Naive B cell (primary cell): Measurements from ENCODE around the gene SPATA12. TPM values are rescaled to one million over a fixed set of nuclear protein-coding genes. Genes with fewer than 3 reads are reported as not detected.

Experiments
- ATAC-seq, 2 donors: fragments of 150-1000 bp; cut with Tn5 transposase; 2 replicates each; pipeline ENCODE4 v1.10.0; 2021; ENCODE audit warnings: low read depth in 2 of 2, mild to moderate bottlenecking in 2 of 2, moderate library complexity in 2 of 2
- DNase-seq: peaks from one replicate; pipeline ENCODE4 v3.0.0; 2022
- H3K27ac Mint-ChIP-seq, 6 donors: one replicate each; pipeline ENCODE4 v1.8.0; 2020 to 2022; ENCODE audit warnings: mild to moderate bottlenecking in 6 of 6, mixed read lengths in 6 of 6, moderate library complexity in 5 of 6, inconsistent platforms in 2 of 6
- H3K27me3 Mint-ChIP-seq, 3 donors: one replicate each; pipeline ENCODE4 v1.8.0; 2021 to 2022; ENCODE audit warnings: mixed read lengths in 3 of 3, mild to moderate bottlenecking in 1 of 3
- H3K36me3 Mint-ChIP-seq, 2 donors: one replicate each; pipeline ENCODE4 v1.8.0; 2020 to 2022; ENCODE audit warnings: mixed read lengths in 2 of 2, inconsistent platforms in 1 of 2, mild to moderate bottlenecking in 1 of 2
- H3K4me1 Mint-ChIP-seq, 3 donors: one replicate each; pipeline ENCODE4 v1.8.0; 2020 to 2022; ENCODE audit warnings: mixed read lengths in 3 of 3, inconsistent platforms in 1 of 3, mild to moderate bottlenecking in 1 of 3, moderate library complexity in 1 of 3
- H3K4me3 Mint-ChIP-seq, 8 donors: one replicate each; pipeline ENCODE4 v1.8.0; 2020 to 2022; ENCODE audit warnings: mild to moderate bottlenecking in 8 of 8, mixed read lengths in 8 of 8, moderate library complexity in 8 of 8, inconsistent platforms in 2 of 8
- H3K9me3 Mint-ChIP-seq, 7 donors: one replicate each; pipeline ENCODE4 v1.8.0; 2020 to 2022; ENCODE audit warnings: mixed read lengths in 7 of 7, mild to moderate bottlenecking in 5 of 7, inconsistent platforms in 2 of 7, moderate library complexity in 1 of 7
- polyA plus RNA-seq, 6 donors: library from polyadenylated mRNA; unstranded; fragments of 300-500 nt; fragmentation: Illumina TruSeq; gene quantifications; one replicate each; pipeline ENCODE4 v1.2.3, GENCODE V29; 2021; ENCODE audit warnings: low read depth in 6 of 6

SPATA12 gene
- polyA plus RNA-seq, 6 donors from 2014 or later, result not detected

DNA sequence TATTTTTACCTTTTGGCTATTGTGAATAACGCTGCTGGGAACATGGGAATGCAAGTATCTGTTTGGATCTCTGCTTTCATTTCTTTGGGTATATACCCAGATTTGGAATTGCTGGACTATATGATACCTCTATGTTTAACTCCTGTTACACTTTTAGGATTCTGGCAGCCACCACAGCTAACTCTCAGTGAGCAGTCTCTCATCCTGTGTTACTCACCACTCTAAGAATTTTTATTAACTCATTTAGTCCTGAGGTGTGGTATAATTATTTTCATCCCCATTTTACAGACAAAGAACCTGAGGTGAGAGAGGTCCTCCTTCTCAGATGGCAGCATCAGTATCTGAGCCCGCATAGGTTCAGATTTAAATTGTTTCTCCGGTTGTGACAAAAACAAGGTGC, 1.1 kb downstream of the SPATA12 start:
- Mint-ChIP-seq H3K36me3 (peaks cover 4 to 13% of the 10 kb centered on the region in 2 donors), H3K27ac (peak overlapping the region in 1 of 6 donors; percentile 84), H3K4me3 (no peak overlapping the region), H3K27me3 (peaks cover 39 to 65% (median 47%) of the 10 kb centered on the region in 3 donors), H3K4me1 (peaks cover 0 to 14% (median 3%) of the 10 kb centered on the region in 3 donors), H3K9me3 (peaks cover 0 to 6% (median 3%) of the 10 kb centered on the region in 7 donors)
- no peak for DNase-seq
- no peak for ATAC-seq

DNA sequence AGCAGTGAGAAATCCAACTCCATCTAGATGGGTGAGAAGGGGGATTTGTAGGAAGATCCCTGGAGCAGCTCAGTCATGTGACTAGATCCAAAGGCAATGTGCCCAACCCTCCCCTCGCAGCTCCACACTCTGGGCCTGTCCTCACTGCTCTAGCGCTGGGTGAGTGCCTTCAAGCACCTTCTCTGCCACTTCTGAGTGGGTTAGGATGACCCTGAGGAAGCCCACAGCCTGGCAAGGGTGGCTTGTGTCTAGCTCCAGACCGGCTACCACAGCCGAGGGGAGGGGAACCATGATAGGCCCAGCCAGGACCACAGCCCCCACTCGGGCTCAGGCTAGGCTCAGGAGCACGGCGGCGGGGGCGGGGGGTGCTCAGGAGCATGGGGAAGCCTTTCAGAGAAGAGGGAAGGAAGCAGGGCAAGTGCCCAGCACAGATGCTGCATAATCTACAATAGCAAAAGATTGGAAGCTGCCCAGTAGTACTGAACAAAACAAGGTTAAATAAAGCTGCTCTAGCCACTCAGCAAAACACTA, 1.7 kb downstream of the SPATA12 start:
- peak overlapping the region in 1 of 6 donors; percentile 84 for H3K27ac Mint-ChIP-seq
- H3K9me3 Mint-ChIP-seq, result peaks cover 0 to 6% (median 3%) of the 10 kb centered on the region in 7 donors
- H3K27me3 Mint-ChIP-seq, result peaks cover 35 to 64% (median 47%) of the 10 kb centered on the region in 3 donors
- H3K4me3 Mint-ChIP-seq, result no peak overlapping the region
- H3K36me3 Mint-ChIP-seq, result peaks cover 4 to 13% of the 10 kb centered on the region in 2 donors
- DNase-seq (no peak), ATAC-seq (no peak)
- H3K4me1 Mint-ChIP-seq, result peaks cover 0 to 14% (median 3%) of the 10 kb centered on the region in 3 donors

DNA sequence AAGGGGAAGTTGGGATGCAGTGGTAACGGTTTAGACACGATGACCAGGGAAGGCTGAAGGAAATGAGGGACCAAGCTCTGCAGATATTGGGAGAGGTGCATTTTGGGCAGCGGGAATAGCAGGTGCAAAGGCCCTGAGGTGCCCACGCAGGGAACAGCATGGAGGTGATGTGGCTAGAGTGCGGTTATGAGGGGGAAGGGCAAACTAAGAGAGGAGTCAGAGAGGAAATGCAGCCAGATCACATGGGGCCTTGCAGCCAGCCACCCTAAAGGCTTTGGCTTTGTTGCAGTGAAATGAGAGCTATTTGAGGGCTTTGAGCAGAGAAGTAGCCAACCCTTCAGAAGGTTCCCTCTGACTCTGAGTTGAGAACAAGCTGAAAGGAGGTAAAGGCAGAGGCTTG, 2.6 kb downstream of the SPATA12 start:
- DNase-seq (no peak), ATAC-seq (no peak)
- H3K4me1 Mint-ChIP-seq, result peaks cover 2 to 15% (median 10%) of the 10 kb centered on the region in 3 donors
- peaks cover 0 to 6% (median 3%) of the 10 kb centered on the region in 7 donors for H3K9me3 Mint-ChIP-seq
- peak overlapping the region in 2 of 6 donors; percentile 14 to 30 for H3K27ac Mint-ChIP-seq
- H3K27me3 Mint-ChIP-seq, result peaks cover 29 to 56% (median 47%) of the 10 kb centered on the region in 3 donors
- H3K36me3 Mint-ChIP-seq, result peaks cover 4 to 13% of the 10 kb centered on the region in 2 donors
- peak overlapping the region in 2 of 8 donors; percentile 29 to 51 for H3K4me3 Mint-ChIP-seq

DNA sequence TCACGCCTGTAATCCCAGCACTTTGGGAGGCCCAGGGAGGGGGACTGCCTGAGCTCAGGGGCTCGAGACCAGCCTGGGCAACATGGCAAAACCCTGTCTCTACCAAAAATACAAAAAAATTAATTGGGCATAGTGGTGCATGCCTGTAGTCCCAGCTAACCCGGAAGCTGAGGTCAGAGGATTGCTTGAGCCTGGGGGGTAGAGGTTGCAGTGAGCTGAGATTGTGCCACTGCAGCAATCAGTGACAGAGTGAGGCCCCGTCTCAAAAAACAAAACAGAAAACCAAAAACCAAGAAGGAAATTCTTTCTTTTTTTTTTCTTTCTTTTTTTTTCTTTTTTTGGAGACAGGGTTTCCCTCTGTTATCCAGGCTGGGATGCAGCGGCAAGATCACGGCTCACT, 3.5 kb downstream of the SPATA12 start:
- Mint-ChIP-seq H3K27me3 (peaks cover 36 to 55% (median 47%) of the 10 kb centered on the region in 3 donors), H3K36me3 (peaks cover 4 to 13% of the 10 kb centered on the region in 2 donors), H3K4me1 (peaks cover 12 to 24% (median 20%) of the 10 kb centered on the region in 3 donors), H3K4me3 (no peak overlapping the region), H3K27ac (peak overlapping the region in 1 of 6 donors; percentile 39), H3K9me3 (peaks cover 0 to 6% (median 3%) of the 10 kb centered on the region in 7 donors)
- ATAC-seq (no peak), DNase-seq (no peak)

DNA sequence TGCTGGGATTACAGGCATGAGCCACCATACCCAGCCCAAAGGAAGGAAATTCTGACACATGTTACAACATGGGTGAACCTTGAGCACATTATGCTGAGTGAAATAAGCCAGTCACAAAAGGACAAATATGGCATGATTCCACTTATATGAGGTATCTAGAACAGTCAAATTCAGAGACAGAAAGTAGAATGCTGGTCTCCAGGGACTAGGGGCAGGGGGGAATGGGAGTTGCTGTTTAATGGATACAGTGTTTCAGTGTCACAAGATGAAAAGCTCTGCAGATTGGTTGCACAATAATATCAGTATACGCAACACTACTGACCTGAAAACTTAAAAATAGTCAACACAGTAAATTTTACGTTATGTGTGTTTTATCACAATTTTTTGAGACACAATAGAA, 4.1 kb downstream of the SPATA12 start:
- Mint-ChIP-seq H3K4me1 (peaks cover 16 to 28% (median 24%) of the 10 kb centered on the region in 3 donors), H3K9me3 (peaks cover 0 to 6% (median 3%) of the 10 kb centered on the region in 7 donors), H3K36me3 (peaks cover 4 to 13% of the 10 kb centered on the region in 2 donors), H3K27ac (no peak overlapping the region), H3K27me3 (peaks cover 36 to 57% (median 47%) of the 10 kb centered on the region in 3 donors), H3K4me3 (no peak overlapping the region)
- DNase-seq (no peak), ATAC-seq (no peak)

DNA sequence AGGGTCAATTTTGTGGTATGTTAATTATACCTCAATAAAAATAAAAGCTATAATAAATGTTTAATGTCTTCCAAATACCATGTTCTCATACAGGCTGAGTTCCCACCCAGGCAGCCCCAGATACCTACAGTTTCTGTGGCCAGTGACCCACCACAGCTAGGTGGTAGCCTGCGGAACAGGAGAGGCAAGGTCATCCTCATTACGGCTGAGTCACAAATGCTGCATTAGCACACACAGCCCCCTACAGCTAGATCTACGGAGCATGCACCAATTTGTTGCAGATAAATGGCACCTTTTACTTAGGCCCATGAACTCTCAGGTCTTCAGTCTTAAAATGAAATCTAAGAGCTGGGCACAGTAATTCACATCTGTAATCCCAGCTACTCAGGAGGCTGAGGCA, 5.1 kb downstream of the SPATA12 start:
- H3K27me3 Mint-ChIP-seq, result peaks cover 40 to 66% (median 46%) of the 10 kb centered on the region in 3 donors
- no peak overlapping the region for H3K4me3 Mint-ChIP-seq
- H3K36me3 Mint-ChIP-seq, result peaks cover 4 to 13% of the 10 kb centered on the region in 2 donors
- H3K27ac Mint-ChIP-seq, result peak overlapping the region in 2 of 6 donors; percentile 44 to 76
- no peak for ATAC-seq
- H3K4me1 Mint-ChIP-seq, result peaks cover 16 to 28% (median 27%) of the 10 kb centered on the region in 3 donors
- peaks cover 0 to 10% (median 5%) of the 10 kb centered on the region in 7 donors for H3K9me3 Mint-ChIP-seq
- no peak for DNase-seq

DNA sequence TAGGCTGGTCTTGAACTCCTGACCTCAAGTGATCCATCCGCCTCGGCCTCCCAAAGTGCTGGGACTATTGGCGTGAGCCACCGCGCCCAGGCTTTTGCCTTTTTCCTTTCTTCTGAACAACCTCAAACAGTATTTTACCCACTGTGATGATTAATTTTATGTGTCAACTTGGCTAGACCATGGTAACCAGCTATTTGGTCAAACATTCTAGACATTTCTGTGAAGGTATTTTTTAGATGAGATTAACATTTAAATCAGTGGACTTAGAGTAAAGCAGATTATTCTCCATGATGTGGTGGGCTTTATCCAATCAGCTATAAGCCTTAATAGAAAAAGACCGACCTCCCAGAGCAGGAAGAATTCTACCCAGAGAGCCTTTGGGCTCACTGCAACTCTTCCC, 6.0 kb downstream of the SPATA12 start:
- DNase-seq (no peak), ATAC-seq (no peak)
- Mint-ChIP-seq H3K4me3 (no peak overlapping the region), H3K9me3 (peaks cover 0 to 10% (median 5%) of the 10 kb centered on the region in 7 donors), H3K36me3 (peaks cover 4 to 13% of the 10 kb centered on the region in 2 donors), H3K27ac (peak overlapping the region in 2 of 6 donors; percentile 12 to 76), H3K4me1 (peaks cover 16 to 28% (median 27%) of the 10 kb centered on the region in 3 donors), H3K27me3 (peaks cover 37 to 58% (median 38%) of the 10 kb centered on the region in 3 donors)

DNA sequence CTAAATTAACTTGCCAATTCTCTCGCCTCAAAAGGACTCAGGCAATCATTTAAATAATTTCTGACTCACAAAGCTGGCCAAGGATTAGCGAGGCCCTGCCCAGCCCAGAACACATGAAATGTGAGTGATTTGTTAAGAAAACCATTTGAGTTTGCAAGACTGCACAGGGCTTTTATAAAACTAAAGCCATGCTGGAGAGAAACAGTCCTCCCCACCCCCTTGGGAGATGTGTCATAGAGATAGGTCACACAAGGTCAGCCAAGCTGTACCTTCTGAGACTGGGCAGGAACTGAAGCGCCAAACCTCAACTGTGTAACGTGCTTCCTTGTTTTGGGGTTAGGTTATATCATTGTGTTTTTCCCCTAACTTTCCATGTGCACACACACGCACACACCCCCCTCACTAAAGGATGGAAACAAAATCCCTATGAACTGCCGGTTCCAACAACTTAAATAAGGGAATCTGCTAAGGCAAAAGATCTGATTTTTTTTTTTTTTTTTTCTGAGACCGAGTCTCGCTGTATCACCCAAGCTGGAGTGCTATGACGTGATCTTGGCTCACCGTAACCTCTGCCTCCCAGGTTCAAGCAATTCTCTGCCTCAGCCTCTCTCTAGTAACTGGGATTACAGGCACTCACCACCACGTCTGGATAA, 8.1 kb downstream of the SPATA12 start:
- DNase-seq, result peak; percentile 76
- Mint-ChIP-seq H3K4me3 (peak overlapping the region; percentile 3 to 64 (median 58)), H3K27ac (peak overlapping the region; percentile 67 to 97 (median 93))

DNA sequence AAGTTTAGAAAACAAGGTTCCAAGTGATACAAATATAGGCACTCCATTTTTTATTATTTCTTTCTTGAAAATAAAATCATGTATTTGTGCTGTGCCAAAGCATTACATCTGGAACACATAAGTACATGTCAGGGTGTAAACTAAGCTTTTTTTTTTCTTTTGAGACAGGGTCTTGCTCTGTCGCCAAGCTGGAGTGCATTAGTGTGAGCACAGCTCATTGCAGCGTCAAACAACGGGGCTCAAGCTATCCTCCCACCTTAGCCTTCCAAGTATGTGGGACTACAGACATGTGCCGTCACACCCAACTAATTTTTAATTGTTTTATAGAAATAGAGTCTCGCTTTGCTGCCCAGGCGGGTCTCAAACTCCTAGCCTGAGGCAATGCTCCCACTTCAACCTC, 9.0 kb downstream of the SPATA12 start:
- no peak for ATAC-seq
- Mint-ChIP-seq H3K36me3 (peaks cover 0 to 2% of the 10 kb centered on the region in 2 donors), H3K4me3 (peak overlapping the region in 2 of 8 donors; percentile 57 to 62), H3K27ac (peak overlapping the region in 4 of 6 donors; percentile 90 to 97 (median 96)), H3K27me3 (peaks cover 35 to 58% (median 35%) of the 10 kb centered on the region in 3 donors), H3K4me1 (peaks cover 16 to 24% (median 17%) of the 10 kb centered on the region in 3 donors), H3K9me3 (peaks cover 0 to 10% (median 4%) of the 10 kb centered on the region in 7 donors)
- no peak for DNase-seq

More for the DNA sequence above, 8.1 kb downstream of the SPATA12 start:
- Mint-ChIP-seq H3K36me3 (peaks cover 0 to 2% of the 10 kb centered on the region in 2 donors), H3K9me3 (peaks cover 0 to 10% (median 4%) of the 10 kb centered on the region in 7 donors), H3K4me1 (peaks cover 16 to 24% (median 20%) of the 10 kb centered on the region in 3 donors), H3K27me3 (peaks cover 30 to 56% (median 34%) of the 10 kb centered on the region in 3 donors)
- peak; percentile 99 to 100 for ATAC-seq

DNA sequence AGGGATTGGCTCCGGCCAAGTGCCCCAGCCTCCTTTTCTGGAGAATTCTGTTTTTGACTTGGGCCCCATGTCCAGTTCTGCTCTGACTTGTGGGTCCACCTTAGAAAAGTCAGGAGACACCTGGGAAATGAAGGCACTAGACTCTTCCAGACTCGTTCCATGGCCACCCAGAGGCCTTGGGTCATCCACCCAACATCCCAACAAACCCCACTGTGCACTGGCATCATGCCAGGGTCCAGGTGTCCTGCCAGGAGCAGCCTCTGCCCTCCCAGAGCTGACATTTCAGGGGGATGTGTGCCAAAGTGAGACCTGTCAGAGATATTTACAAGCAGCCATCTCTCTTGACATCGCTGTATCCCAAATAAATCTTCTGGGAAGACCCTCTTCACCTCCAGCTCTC, 13.2 kb downstream of the SPATA12 start:
- Mint-ChIP-seq H3K9me3 (peaks cover 0 to 10% (median 4%) of the 10 kb centered on the region in 7 donors), H3K4me3 (no peak overlapping the region), H3K27me3 (peaks cover 60 to 82% (median 68%) of the 10 kb centered on the region in 3 donors), H3K4me1 (peaks cover 23 to 29% (median 25%) of the 10 kb centered on the region in 3 donors), H3K36me3 (peaks cover 0 to 4% of the 10 kb centered on the region in 2 donors), H3K27ac (no peak overlapping the region)
- ATAC-seq, result no peak
- DNase-seq, result no peak

DNA sequence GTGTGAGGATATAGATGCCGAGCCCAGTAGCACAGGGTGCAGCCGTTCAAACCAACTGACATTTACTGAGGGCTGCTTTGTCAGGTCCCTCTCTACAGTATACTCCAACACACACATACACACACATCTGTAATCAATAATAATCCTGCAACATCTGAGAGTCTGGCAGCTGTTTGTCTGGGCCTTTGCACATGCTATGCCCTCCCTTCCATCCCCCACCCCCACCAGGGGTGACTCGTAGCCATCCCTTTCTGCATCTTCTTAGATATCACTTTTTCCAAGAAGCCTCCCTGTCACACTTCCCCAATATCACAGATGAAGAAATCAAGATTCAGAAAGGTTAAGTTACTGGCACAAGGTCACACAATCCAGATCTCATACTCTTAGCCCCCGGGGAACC, 13.7 kb downstream of the SPATA12 start:
- Mint-ChIP-seq H3K27me3 (peaks cover 58 to 77% (median 68%) of the 10 kb centered on the region in 3 donors), H3K36me3 (peaks cover 0 to 4% of the 10 kb centered on the region in 2 donors), H3K4me3 (no peak overlapping the region), H3K4me1 (peaks cover 18 to 24% (median 20%) of the 10 kb centered on the region in 3 donors), H3K27ac (peak overlapping the region in 1 of 6 donors; percentile 66), H3K9me3 (peaks cover 0 to 10% (median 4%) of the 10 kb centered on the region in 7 donors)
- ATAC-seq, result no peak
- DNase-seq, result no peak

DNA sequence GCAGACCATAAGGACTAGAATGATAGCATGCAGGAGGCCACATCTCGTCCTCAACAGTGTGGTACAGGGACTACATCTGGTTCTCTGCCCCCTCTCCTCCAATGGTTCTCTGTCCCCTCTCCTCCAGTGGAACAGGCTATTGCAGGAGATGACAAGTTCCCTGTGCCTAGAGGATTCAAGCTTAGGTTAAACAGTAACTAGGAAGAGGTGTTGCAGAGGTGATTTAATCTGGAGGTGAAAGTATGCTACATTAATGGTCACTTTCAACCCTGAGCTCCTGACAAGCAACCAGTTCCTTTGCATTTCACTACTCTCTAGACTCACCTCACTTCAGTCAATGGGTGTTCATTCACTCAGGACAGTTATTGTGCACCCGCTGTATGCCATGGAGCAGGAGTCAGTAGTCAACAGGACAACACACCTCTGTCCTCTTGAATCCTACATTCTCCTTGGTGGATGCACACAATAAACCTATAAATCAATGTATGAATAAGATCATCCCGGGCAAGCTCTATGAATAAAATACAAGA, 16.0 kb downstream of the SPATA12 start:
- Mint-ChIP-seq H3K9me3 (peaks cover 0 to 2% (median 0%) of the 10 kb centered on the region in 7 donors), H3K36me3 (peaks cover 0 to 4% of the 10 kb centered on the region in 2 donors), H3K4me3 (peak overlapping the region in 3 of 8 donors; percentile 15 to 56 (median 54)), H3K27ac (peak overlapping the region in 2 of 6 donors; percentile 4 to 63), H3K27me3 (peaks cover 58 to 83% (median 80%) of the 10 kb centered on the region in 3 donors), H3K4me1 (peaks cover 15 to 22% (median 18%) of the 10 kb centered on the region in 3 donors)
- ATAC-seq (no peak), DNase-seq (no peak)
